Activated T-cell treated with anti-CD3 and anti-CD28 coated beads, Interleukin-2, amount 50 U/mL, for 1 hour (primary cell): ENCODE data around the gene ENDOD1.

Source experiments
- DNase-seq: peaks from one replicate; pipeline ENCODE4 v3.0.0-alpha.2; 2020

The ENDOD1 gene

GRCh38 chr11:95076981-95077380, 12.7 kb upstream of the ENDOD1 start:
- no peak for DNase-seq

- DNase-seq: no peak
Measured at GRCh38 chr11:95078526-95078925, 11.1 kb upstream of the ENDOD1 start.

- DNase-seq: no peak
Measured at GRCh38 chr11:95081010-95081409, 8.6 kb upstream of the ENDOD1 start.

- no peak for DNase-seq
Measured at GRCh38 chr11:95081412-95081811, 8.2 kb upstream of the ENDOD1 start.

GRCh38 chr11:95082576-95083001, 7.1 kb upstream of the ENDOD1 start:
- no peak for DNase-seq

GRCh38 chr11:95084509-95084908, 5.1 kb upstream of the ENDOD1 start:
- no peak for DNase-seq

- no peak for DNase-seq
Measured at GRCh38 chr11:95085117-95085816, 4.4 kb upstream of the ENDOD1 start.

GRCh38 chr11:95086151-95086550, 3.5 kb upstream of the ENDOD1 start:
- DNase-seq: no peak

- no peak for DNase-seq
Measured at GRCh38 chr11:95086836-95087570, 2.6 kb upstream of the ENDOD1 start.

GRCh38 chr11:95088946-95089619, 563 bp upstream of the ENDOD1 start:
- DNase-seq: no peak

- DNase-seq: no peak
Measured at GRCh38 chr11:95091663-95092180, 2.1 kb downstream of the ENDOD1 start.

- DNase-seq: no peak
Measured at GRCh38 chr11:95092549-95093324, 3.1 kb downstream of the ENDOD1 start.

- DNase-seq: no peak
Measured at GRCh38 chr11:95093548-95093947, 3.9 kb downstream of the ENDOD1 start.

- no peak for DNase-seq
Measured at GRCh38 chr11:95095858-95096587, 6.4 kb downstream of the ENDOD1 start.

- DNase-seq: no peak
Measured at GRCh38 chr11:95097209-95097608, 7.6 kb downstream of the ENDOD1 start.

GRCh38 chr11:95098826-95099225, 9.2 kb downstream of the ENDOD1 start:
- no peak for DNase-seq

GRCh38 chr11:95100191-95100648, 10.6 kb downstream of the ENDOD1 start:
- no peak for DNase-seq

GRCh38 chr11:95100856-95101507, 11.3 kb downstream of the ENDOD1 start:
- no peak for DNase-seq

GRCh38 chr11:95101935-95102334, 12.3 kb downstream of the ENDOD1 start:
- DNase-seq: no peak

- no peak for DNase-seq
Measured at GRCh38 chr11:95102733-95103132, 13.1 kb downstream of the ENDOD1 start.

GRCh38 chr11:95103701-95104100, 14.1 kb downstream of the ENDOD1 start:
- no peak for DNase-seq
